Erythroblast (primary cell): ENCODE measurements around the gene TMEM52.

Source experiments
- DNase-seq, 2 experiments: peaks; one replicate each; lab custom pipeline; 2025; lab: John Stamatoyannopoulos, UW
- GATA1 ChIP-seq: IDR thresholded peaks from 2 replicates; pipeline ENCODE4 v1.6.1; 2011; ENCODE audit warnings: low read depth, mild to moderate bottlenecking, control low read depth, low read length, moderate library complexity
- POLR2A ChIP-seq: IDR thresholded peaks from 2 replicates; pipeline ENCODE4 v1.6.1; 2011; ENCODE audit warnings: mild to moderate bottlenecking, low read length

TMEM52 gene

GRCh38 chr1:1877865-1878436 is 41.1 kb downstream of the TMEM52 start:
- TF ChIP-seq POLR2A (no peak), GATA1 (no peak)
- DNase-seq: no peak

- no peak for DNase-seq
- TF ChIP-seq POLR2A (no peak), GATA1 (no peak)
Measured at GRCh38 chr1:1876335-1876930, 42.6 kb downstream of the TMEM52 start.

GRCh38 chr1:1875932-1876331 is 43.1 kb downstream of the TMEM52 start:
- no peak for TF ChIP-seq GATA1
- no peak for DNase-seq

- TF ChIP-seq POLR2A (no peak), GATA1 (no peak)
- DNase-seq: no peak
Measured at GRCh38 chr1:1874901-1875300, 44.2 kb downstream of the TMEM52 start.

- DNase-seq: no peak
- TF ChIP-seq GATA1: no peak
- no peak for TF ChIP-seq POLR2A
Measured at GRCh38 chr1:1873186-1873585, 45.9 kb downstream of the TMEM52 start.

GRCh38 chr1:1872329-1872994 is 46.6 kb downstream of the TMEM52 start:
- no peak for DNase-seq
- TF ChIP-seq POLR2A: no peak
- no peak for TF ChIP-seq GATA1

- TF ChIP-seq GATA1 (no peak), POLR2A (no peak)
- no peak for DNase-seq
Measured at GRCh38 chr1:1869469-1869868, 49.6 kb downstream of the TMEM52 start.
